GM10266 (cell line): ENCODE data around the gene ATP8A2.

Experiments
- DNase-seq: peaks from one replicate; pipeline ENCODE4 v3.0.0; 2012; ENCODE audit errors: extremely low spot score
- TF ChIP-seq, protein P1 (sequence below): IDR thresholded peaks from 2 replicates; pipeline ENCODE4 v1.5.1; 2012; ENCODE audit warnings: mild to moderate bottlenecking, low read depth; ENCODE audit not compliant: control insufficient read depth, insufficient read depth; ENCODE audit errors: missing control alignments

The ATP8A2 gene

GRCh38 chr13:25455146-25455545 is 83.4 kb downstream of the ATP8A2 start:
- TF ChIP-seq, protein P1, sequence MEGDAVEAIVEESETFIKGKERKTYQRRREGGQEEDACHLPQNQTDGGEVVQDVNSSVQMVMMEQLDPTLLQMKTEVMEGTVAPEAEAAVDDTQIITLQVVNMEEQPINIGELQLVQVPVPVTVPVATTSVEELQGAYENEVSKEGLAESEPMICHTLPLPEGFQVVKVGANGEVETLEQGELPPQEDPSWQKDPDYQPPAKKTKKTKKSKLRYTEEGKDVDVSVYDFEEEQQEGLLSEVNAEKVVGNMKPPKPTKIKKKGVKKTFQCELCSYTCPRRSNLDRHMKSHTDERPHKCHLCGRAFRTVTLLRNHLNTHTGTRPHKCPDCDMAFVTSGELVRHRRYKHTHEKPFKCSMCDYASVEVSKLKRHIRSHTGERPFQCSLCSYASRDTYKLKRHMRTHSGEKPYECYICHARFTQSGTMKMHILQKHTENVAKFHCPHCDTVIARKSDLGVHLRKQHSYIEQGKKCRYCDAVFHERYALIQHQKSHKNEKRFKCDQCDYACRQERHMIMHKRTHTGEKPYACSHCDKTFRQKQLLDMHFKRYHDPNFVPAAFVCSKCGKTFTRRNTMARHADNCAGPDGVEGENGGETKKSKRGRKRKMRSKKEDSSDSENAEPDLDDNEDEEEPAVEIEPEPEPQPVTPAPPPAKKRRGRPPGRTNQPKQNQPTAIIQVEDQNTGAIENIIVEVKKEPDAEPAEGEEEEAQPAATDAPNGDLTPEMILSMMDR: no peak
- no peak for DNase-seq

DNA sequence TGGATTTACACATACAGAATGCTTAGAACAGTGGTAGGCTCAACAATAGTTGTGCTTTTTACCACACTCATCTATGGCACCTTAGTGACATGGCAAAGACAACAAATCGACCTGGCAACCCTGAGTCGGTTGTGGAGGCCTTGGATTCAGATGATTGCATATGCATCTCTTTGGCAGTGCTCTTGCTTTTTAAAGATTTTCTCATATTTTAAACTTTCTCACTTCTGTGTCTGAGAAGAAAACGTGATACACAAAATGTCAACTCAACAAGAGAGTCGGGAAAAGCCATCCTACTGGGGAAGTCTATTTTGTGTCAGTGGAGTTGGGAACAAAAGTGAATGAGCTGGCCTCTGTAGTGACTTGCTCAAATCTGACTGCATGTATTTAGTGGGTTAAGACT is 85.8 kb downstream of the ATP8A2 start:
- TF ChIP-seq, protein P1: no peak
- no peak for DNase-seq

DNA sequence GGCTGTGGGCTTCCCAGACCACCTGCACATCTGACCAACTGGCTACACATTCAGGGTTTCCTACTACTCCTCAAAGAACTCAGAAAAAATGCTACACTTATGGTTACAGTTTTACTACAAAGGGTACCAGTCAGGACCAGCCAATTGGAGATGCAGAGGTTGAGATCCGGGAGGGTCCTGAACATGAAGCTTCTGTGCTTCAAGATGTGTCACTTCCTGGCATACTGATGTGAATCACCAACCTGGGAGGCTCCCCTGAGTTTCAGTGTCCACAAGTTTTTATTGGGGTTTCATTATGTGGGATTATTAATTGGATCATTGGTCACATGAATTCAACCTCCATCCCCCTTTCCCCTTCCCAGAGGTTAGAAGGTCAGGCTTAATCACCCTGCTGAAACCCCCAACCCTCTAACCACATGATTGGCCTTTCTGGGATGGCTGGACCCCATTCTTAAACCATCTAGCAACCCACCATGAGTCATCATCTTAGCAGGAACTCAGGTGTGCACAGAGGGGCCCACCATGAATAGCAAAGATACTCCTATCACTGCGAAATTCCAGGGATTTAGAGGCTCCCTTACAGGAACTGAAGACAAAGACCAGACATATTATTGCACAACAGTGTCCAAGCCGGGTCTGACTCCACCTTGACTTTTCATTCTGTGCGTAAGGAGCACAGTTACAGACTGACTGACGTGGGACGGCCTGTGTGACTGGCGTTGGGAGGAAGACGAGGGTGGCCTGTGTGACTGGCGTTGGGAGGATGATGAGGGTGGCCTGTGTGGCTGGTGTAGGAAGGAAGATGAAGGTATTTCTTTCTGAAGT is 90.7 kb downstream of the ATP8A2 start:
- TF ChIP-seq, protein P1: no peak
- DNase-seq: no peak

DNA sequence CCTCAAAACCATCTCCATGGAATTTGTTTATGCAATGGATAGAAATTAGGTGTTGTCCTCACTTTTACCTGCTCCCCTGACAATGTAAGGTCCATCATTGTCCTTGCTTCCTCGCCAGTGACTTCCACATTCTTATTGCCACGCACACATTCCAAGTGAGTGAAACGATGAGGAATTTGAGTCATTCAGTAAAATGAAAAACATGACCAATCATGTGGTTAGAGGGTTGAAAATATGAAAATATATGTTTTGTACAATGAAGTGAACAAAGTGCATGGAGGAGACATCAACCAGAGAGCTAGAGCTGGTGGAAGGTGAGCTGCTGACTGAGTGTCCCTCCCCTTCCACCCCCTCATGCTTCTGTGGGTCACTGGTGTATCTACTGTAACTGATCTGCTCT is 91.7 kb downstream of the ATP8A2 start:
- TF ChIP-seq, protein P1: no peak
- no peak for DNase-seq

DNA sequence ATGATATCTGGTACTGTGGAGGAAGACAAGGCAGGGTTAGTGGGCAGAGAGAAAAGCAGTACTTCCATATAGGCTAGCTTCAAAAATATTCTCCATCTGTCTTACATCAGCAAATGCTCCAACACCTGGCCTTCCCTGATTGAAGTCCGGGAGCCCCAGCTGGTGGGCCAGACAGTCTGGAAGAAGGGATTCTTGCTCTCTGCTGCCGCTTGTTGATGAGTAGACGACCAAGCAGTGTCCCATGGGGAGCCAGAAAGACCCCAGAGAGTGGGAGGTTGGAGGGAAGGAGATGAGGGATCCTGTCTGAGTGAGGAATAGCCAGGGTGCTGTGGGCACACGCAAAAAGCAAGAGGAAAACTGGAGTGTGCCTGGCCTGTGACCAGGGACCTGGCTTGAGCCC is 95.1 kb downstream of the ATP8A2 start:
- no peak for DNase-seq
- TF ChIP-seq, protein P1: no peak

- DNase-seq: peak; percentile 53
- TF ChIP-seq, protein P1: no peak
Measured at GRCh38 chr13:25468325-25469168, 96.8 kb downstream of the ATP8A2 start.

DNA sequence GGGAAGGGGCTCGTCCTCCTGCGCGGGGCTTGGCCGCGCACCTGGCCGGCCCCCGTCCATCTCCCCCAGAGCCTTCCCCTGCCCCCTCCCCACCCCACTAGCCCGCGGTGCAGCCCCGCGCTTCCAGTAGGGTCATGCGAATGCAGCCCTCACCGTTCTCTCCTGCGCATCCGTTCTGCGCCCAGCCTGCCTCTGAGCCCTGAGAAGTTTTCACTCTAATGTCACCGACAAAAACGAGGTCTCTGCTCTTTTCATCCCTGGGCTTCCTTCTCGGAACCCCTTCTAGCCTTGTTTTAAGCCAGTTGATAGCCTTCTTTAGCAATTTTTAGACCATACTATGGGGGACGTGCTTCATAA is 97.4 kb downstream of the ATP8A2 start:
- no peak for DNase-seq
- TF ChIP-seq, protein P1: no peak
